H1 (cell line): ENCODE results near the gene DIP2C. TPM values are rescaled to one million over a fixed set of nuclear protein-coding genes. Genes with fewer than 3 reads are reported as not detected.

ENCODE experiments used
- CTCF ChIA-PET: fragments of 300-600 bp; sonication (Branson Sonifier 250); formaldehyde crosslinking; loops from one replicate; lab custom pipeline; 2021; ENCODE audit not compliant: partially characterized antibody; lab: Charles Lee
- POLR2A ChIA-PET: fragments of 300-600 bp; sonication (Branson Sonifier 250); formaldehyde crosslinking; loops from one replicate; lab custom pipeline; 2021; ENCODE audit warnings: inconsistent platforms; ENCODE audit not compliant: partially characterized antibody; lab: Charles Lee
- DNase-seq, 2 experiments: peaks; one replicate each; pipeline versions ENCODE4 v3.0.0 to v3.0.0-alpha.2; 2010 to 2022; ENCODE audit warnings: low spot score in 2 of 2, low read depth in 1 of 2, mixed read lengths in 1 of 2
- FAIRE-seq: peaks from 2 replicates; lab custom pipeline; 2011; peaks lifted over from hg19 to GRCh38; lab: Jason Lieb, UNC
- H2AFZ ChIP-seq: 2 replicates; pipeline ENCODE4 v1.8.1; 2012; ENCODE audit warnings: low read length, inconsistent platforms
- H2AK5ac ChIP-seq: 2 replicates; pipeline ENCODE4 v1.6.1; 2013; ENCODE audit warnings: low read depth, low read length
- H2BK120ac ChIP-seq: replicated peaks from 2 replicates; pipeline ENCODE3; 2013; ENCODE audit warnings: low read depth, low read length, inconsistent platforms
- H2BK12ac ChIP-seq: 2 replicates; pipeline ENCODE4 v1.6.1; 2013; ENCODE audit warnings: low read depth, low read length
- H2BK15ac ChIP-seq: 2 replicates; pipeline ENCODE4 v1.6.1; 2013; ENCODE audit warnings: low read length
- H2BK20ac ChIP-seq: 2 replicates; pipeline ENCODE4 v1.6.1; 2013; ENCODE audit warnings: low read length
- H2BK5ac ChIP-seq: 2 replicates; pipeline ENCODE4 v1.6.1; 2013; ENCODE audit warnings: low read depth, low read length
- H3K14ac ChIP-seq: 2 replicates; pipeline ENCODE4 v1.6.1; 2013; ENCODE audit warnings: inconsistent platforms; ENCODE audit not compliant: insufficient read length
- H3K18ac ChIP-seq: 2 replicates; pipeline ENCODE4 v1.6.1; 2013; ENCODE audit warnings: low read length; ENCODE audit errors: extremely low read depth
- H3K23ac ChIP-seq: 2 replicates; pipeline ENCODE4 v1.6.1; 2013; ENCODE audit warnings: inconsistent platforms; ENCODE audit not compliant: insufficient read length
- H3K23me2 ChIP-seq: 2 replicates; pipeline ENCODE4 v1.6.1; 2013; ENCODE audit warnings: low read depth, low read length
- H3K27ac ChIP-seq: 2 replicates; pipeline ENCODE4 v1.6.1; 2011; ENCODE audit warnings: low read depth, low read length, inconsistent platforms
- H3K27me3 ChIP-seq, 4 experiments: replicated peaks in 1 of 4; 1 replicate in 1 of 4; 2 replicates in 3 of 4; pipeline versions ENCODE4 v1.6.1 to v1.8.1; 2011 to 2013; ENCODE audit warnings: low read length in 3 of 4, mild to moderate bottlenecking in 3 of 4, inconsistent platforms in 2 of 4, mixed read lengths in 2 of 4, moderate library complexity in 1 of 4; ENCODE audit not compliant: control insufficient read depth in 3 of 4, insufficient read depth in 3 of 4; ENCODE audit errors: extremely low read depth in 1 of 4
- H3K36me3 ChIP-seq, 4 experiments: 2 replicates each; pipeline versions ENCODE4 v1.6.1 to v1.8.1; 2011 to 2013; ENCODE audit warnings: mild to moderate bottlenecking in 4 of 4, low read length in 3 of 4, moderate library complexity in 2 of 4, control low read depth in 1 of 4, inconsistent platforms in 1 of 4; ENCODE audit not compliant: insufficient read depth in 4 of 4, control insufficient read depth in 2 of 4
- H3K4ac ChIP-seq: replicated peaks from 2 replicates; pipeline ENCODE3; 2013; ENCODE audit warnings: low read length, low read depth, mixed read lengths, inconsistent platforms; ENCODE audit not compliant: insufficient read length
- H3K4me1 ChIP-seq, 4 experiments: replicated peaks in 1 of 4; 1 replicate in 1 of 4; 2 replicates in 3 of 4; pipeline versions ENCODE4 v1.6.1 to v1.8.1; 2011 to 2013; ENCODE audit warnings: low read length in 3 of 4, inconsistent platforms in 2 of 4, mixed read lengths in 1 of 4; ENCODE audit not compliant: insufficient read depth in 4 of 4, control insufficient read depth in 3 of 4
- H3K4me2 ChIP-seq, 2 experiments: 2 replicates each; pipeline versions ENCODE4 v1.6.1 to v1.8.1; 2011 to 2013; ENCODE audit warnings: low read depth in 2 of 2, low read length in 2 of 2, control low read depth in 1 of 2, inconsistent platforms in 1 of 2, mild to moderate bottlenecking in 1 of 2; ENCODE audit not compliant: insufficient read depth in 1 of 2
- H3K4me3 ChIP-seq, 4 experiments: fragments of 200-600, 300-600 bp in 1 of 4; sonication (generic), shearing (Covaris generic), sonication (Bioruptor Twin) in 1 of 4; 2 replicates each; pipeline versions ENCODE4 v1.5.1 to v1.8.1; 2011 to 2016; ENCODE audit warnings: low read length in 4 of 4, low read depth in 3 of 4, control low read depth in 2 of 4, inconsistent platforms in 2 of 4, mild to moderate bottlenecking in 2 of 4, mixed read lengths in 1 of 4, moderate library complexity in 1 of 4; ENCODE audit not compliant: insufficient read depth in 2 of 4; ENCODE audit errors: extremely low read depth in 1 of 4
- H3K56ac ChIP-seq: replicated peaks from 2 replicates; pipeline ENCODE3; 2013; ENCODE audit warnings: low read depth, mild to moderate bottlenecking, mixed read lengths, low read length, inconsistent platforms; ENCODE audit not compliant: insufficient read length
- H3K79me1 ChIP-seq: 2 replicates; pipeline ENCODE4 v1.6.1; 2013; ENCODE audit warnings: low read depth, low read length, control low read depth
- H3K79me2 ChIP-seq, 2 experiments: 2 replicates each; pipeline versions ENCODE4 v1.6.1 to v1.8.1; 2012 to 2013; ENCODE audit warnings: low read length in 2 of 2, mild to moderate bottlenecking in 2 of 2, inconsistent platforms in 1 of 2; ENCODE audit not compliant: insufficient read depth in 2 of 2, control insufficient read depth in 1 of 2
- H3K9ac ChIP-seq, 4 experiments: replicated peaks in 1 of 4; 1 replicate in 1 of 4; 2 replicates in 3 of 4; pipeline versions ENCODE4 v1.6.1 to v1.8.1; 2011 to 2013; ENCODE audit warnings: low read depth in 3 of 4, low read length in 3 of 4, control low read depth in 2 of 4, mild to moderate bottlenecking in 2 of 4, moderate library complexity in 2 of 4, inconsistent platforms in 1 of 4; ENCODE audit errors: extremely low read depth in 1 of 4
- H3K9me3 ChIP-seq, 2 experiments: 2 replicates each; pipeline versions ENCODE4 v1.6.1 to v1.8.1; 2012 to 2013; ENCODE audit warnings: mild to moderate bottlenecking in 2 of 2, moderate library complexity in 2 of 2, control low read depth in 1 of 2, inconsistent platforms in 1 of 2, low read depth in 1 of 2, low read length in 1 of 2, mixed read lengths in 1 of 2; ENCODE audit not compliant: insufficient read depth in 2 of 2
- H4K20me1 ChIP-seq, 2 experiments: replicated peaks in 1 of 2; 2 replicates each; pipeline versions ENCODE3 to v1.8.1; 2011 to 2013; ENCODE audit warnings: inconsistent platforms in 2 of 2, low read length in 2 of 2, mild to moderate bottlenecking in 1 of 2; ENCODE audit not compliant: insufficient read depth in 2 of 2, control insufficient read depth in 1 of 2
- H4K5ac ChIP-seq: 2 replicates; pipeline ENCODE4 v1.6.1; 2013; ENCODE audit warnings: low read length, low read depth, mixed read lengths, inconsistent platforms; ENCODE audit not compliant: insufficient read length
- H4K8ac ChIP-seq: 2 replicates; pipeline ENCODE4 v1.8.0; 2013; ENCODE audit warnings: mild to moderate bottlenecking, moderate library complexity, low read length, inconsistent platforms; ENCODE audit not compliant: insufficient read depth; ENCODE audit errors: extremely low read depth
- H4K91ac ChIP-seq: replicated peaks from 2 replicates; pipeline ENCODE3; 2013; ENCODE audit warnings: low read length, mixed read lengths, inconsistent platforms; ENCODE audit not compliant: insufficient read length
- ASH2L ChIP-seq: fragments of 200-600, 300-600 bp; sonication (generic); IDR thresholded peaks from one replicate; pipeline ENCODE4 v1.7.1; 2017; ENCODE audit warnings: low read length
- CHD2 ChIP-seq: IDR thresholded peaks from 2 replicates; pipeline ENCODE4 v1.6.1; 2012; ENCODE audit warnings: low read length, improper control_type of control experiment
- EZH2 ChIP-seq: fragments of 200-600 bp; sonication (generic); IDR thresholded peaks from 2 replicates; pipeline ENCODE4 v1.7.1; 2012; ENCODE audit warnings: low read depth, mild to moderate bottlenecking, moderate library complexity, low read length, inconsistent platforms; ENCODE audit not compliant: severe bottlenecking
- HDAC2 ChIP-seq, 2 experiments: fragments of 300-600 bp in 1 of 2; sonication (generic) in 1 of 2; IDR thresholded peaks; 2 replicates each; pipeline ENCODE4 v1.6.1; 2011 to 2012; ENCODE audit warnings: low read depth in 2 of 2, low read length in 2 of 2, mild to moderate bottlenecking in 2 of 2, moderate library complexity in 2 of 2, borderline replicate concordance in 1 of 2, inconsistent platforms in 1 of 2
- KDM1A ChIP-seq: fragments of 200-600, 300-600 bp; sonication (generic); IDR thresholded peaks from 2 replicates; pipeline ENCODE4 v1.7.1; 2016; ENCODE audit warnings: mild to moderate bottlenecking, low read length, borderline replicate concordance
- NRF1 ChIP-seq: IDR thresholded peaks from 2 replicates; pipeline ENCODE4 v1.6.1; 2011; ENCODE audit warnings: mild to moderate bottlenecking, low read depth, low read length, improper control_type of control experiment
- POLR2A ChIP-seq, 2 experiments: IDR thresholded peaks; 1 replicate in 1 of 2; 2 replicates in 1 of 2; pipeline ENCODE4 v1.6.1; 2011; ENCODE audit warnings: low read depth in 2 of 2, low read length in 2 of 2, mild to moderate bottlenecking in 2 of 2; ENCODE audit errors: control extremely low read depth in 1 of 2
- RNF2 ChIP-seq: fragments of 200-900, 300-1000 bp; sonication (generic); IDR thresholded peaks from 2 replicates; pipeline ENCODE4 v1.7.1; 2016; ENCODE audit warnings: borderline replicate concordance, low read depth, mild to moderate bottlenecking, antibody characterized with exemption, low read length; ENCODE audit not compliant: poor library complexity, severe bottlenecking; ENCODE audit errors: missing control alignments
- TCF12 ChIP-seq: IDR thresholded peaks from 2 replicates; pipeline ENCODE4 v1.6.1; 2011; ENCODE audit warnings: low read depth, mild to moderate bottlenecking, low read length
- ZNF274 ChIP-seq: IDR thresholded peaks from 2 replicates; pipeline ENCODE4 v1.7.0; 2012; ENCODE audit warnings: low read length, borderline replicate concordance; ENCODE audit errors: extremely low read depth
- WGBS, 2 experiments: shearing (Covaris generic) in 1 of 2; methylation state at CpG; one replicate each; pipeline versions ENCODE4 v1.1.6 to v1.1.7; 2013 to 2015; ENCODE audit warnings: low lambda C conversion rate in 2 of 2, mixed read lengths in 2 of 2, inconsistent platforms in 1 of 2, low coverage in 1 of 2, missing lambda C conversion rate in 1 of 2; ENCODE audit not compliant: insufficient replicate concordance in 2 of 2, insufficient coverage in 1 of 2, insufficient read length in 1 of 2; ENCODE audit errors: extremely low coverage in 1 of 2, missing lambda C conversion rate in 1 of 2; 5-methylcytosine and 5-hydroxymethylcytosine counted together
- polyA plus RNA-seq, 7 experiments: library from polyadenylated mRNA; depleted of rRNA in 3 of 7; stranded (reverse) in 5 of 7; unstranded in 2 of 7; fragments of >200 nt in 5 of 7; fragments of 200-250 nt in 2 of 7; gene quantifications; 1 replicate in 5 of 7; 2 replicates in 1 of 7; 4 replicates in 1 of 7; pipeline versions ENCODE4 v1.2.1 to v1.2.3, GENCODE V29; 2011 to 2013; ENCODE audit warnings: missing spikeins in 2 of 7, mixed read lengths in 2 of 7
- total RNA-seq: library from RNA; stranded (reverse); fragmentation: NEBNext Ultra II Directional; extraction: Animal tissue kit (Norgen Biotek cat#: 25700); gene quantifications from 2 replicates; pipeline ENCODE4 v1.2.1, GENCODE V29; 2021
- TF ChIP-seq, protein P1 (sequence below), 3 experiments: IDR thresholded peaks; 1 replicate in 2 of 3; 2 replicates in 1 of 3; pipeline versions ENCODE4 v1.5.1 to v1.6.1; 2011; ENCODE audit warnings: low read length in 3 of 3, mild to moderate bottlenecking in 3 of 3, inconsistent platforms in 2 of 3, low read depth in 1 of 3, moderate library complexity in 1 of 3; ENCODE audit not compliant: insufficient read depth in 1 of 3; ENCODE audit errors: control extremely low read depth in 1 of 3

Gene DIP2C
- total and polyA plus RNA-seq, 2 of the 8 experiments (the other 6 are each of a cell fraction or from before 2014, with no cell fraction given): 3.8 to 9.3 TPM

DNA sequence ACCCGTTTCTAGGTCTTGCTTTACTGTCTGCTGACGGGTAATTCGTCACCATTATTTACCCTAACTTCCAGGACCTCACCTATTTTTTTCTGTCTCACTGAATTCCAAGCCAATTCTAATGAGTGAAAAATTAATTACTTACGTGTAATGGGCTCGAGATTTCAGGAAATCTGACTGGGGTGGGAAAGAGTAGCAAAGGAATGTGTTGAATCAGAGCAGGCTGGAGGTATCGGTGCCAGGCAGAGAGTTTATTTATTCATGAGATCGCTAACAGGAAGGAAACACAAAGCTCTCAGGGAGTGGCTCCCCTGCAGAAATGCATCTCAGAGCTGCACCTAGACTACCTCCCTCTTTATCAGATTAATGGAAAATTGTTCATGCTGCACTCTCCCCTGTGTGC lies 4.0 kb upstream of the DIP2C start:
- Histone ChIP-seq H2BK5ac (no peak overlapping the region), H3K27me3 (peaks cover 0 to 12% (median 6%) of the 10 kb centered on the region in 4 experiments; a peak in 3 of 7 replicates), H3K79me2 (no peaks in the 10 kb centered on the region), H2BK20ac (no peak overlapping the region), H2BK15ac (no peak overlapping the region), H3K18ac (no peak overlapping the region), H3K9me3 (no peaks in the 10 kb centered on the region), H2BK12ac (no peak overlapping the region), H2BK120ac (no peak overlapping the region), H4K5ac (no peak overlapping the region), H3K4me3 (no peak overlapping the region), H3K36me3 (no peaks in the 10 kb centered on the region), H3K4me2 (no peak overlapping the region), H4K91ac (no peak overlapping the region), H3K56ac (no peak overlapping the region), H3K4me1 (peaks cover 0 to 5% (median 0%) of the 10 kb centered on the region in 4 experiments; a peak in 2 of 7 replicates), H4K20me1 (no peaks in the 10 kb centered on the region), H3K23ac (no peak overlapping the region), H3K23me2 (peaks cover 7% of the 10 kb centered on the region; the same call in 1 of the 2 replicates), H4K8ac (no peak overlapping the region), H3K9ac (no peak overlapping the region), H2AK5ac (no peak overlapping the region), H3K14ac (no peak overlapping the region), H2AFZ (no peak overlapping the region), H3K27ac (no peak overlapping the region), H3K79me1 (no peaks in the 10 kb centered on the region; the same call in 1 of the 2 replicates), H3K4ac (no peak overlapping the region)
- WGBS, 2 experiments: 79% methylated on average over 7 of the region's 7 CpGs; no CpG with 5 or more reads in 1 of the 2 experiments
- DNase-seq (no peak), FAIRE-seq (no peak)
- POLR2A ChIA-PET: interaction anchor here (0.7 to 2.1 kb wide), 3 partner anchors 17 to 175 kb away, joined by 3 to 5 read pairs (median 3); no protein-coding TSS in a partner anchor
- CTCF ChIA-PET: interaction anchor here (0.6 to 1.1 kb wide), 3 partner anchors 101 to 540 kb away, joined by 3 read pairs; no protein-coding TSS in a partner anchor
- TF ChIP-seq EZH2 (no peak), TCF12 (no peak), CHD2 (no peak), KDM1A (no peak), ASH2L (no peak), ZNF274 (no peak), POLR2A (IDR thresholded peaks at IDR 0.05; ENCODE audit: control extremely low read depth in 1 of 2, low read depth in 2 of 2, low read length in 2 of 2) (no peak), RNF2 (no peak), HDAC2 (IDR thresholded peaks at IDR 0.05; ENCODE audit: borderline replicate concordance in 1 of 2, low read depth in 2 of 2, low read length in 2 of 2) (no peak), NRF1 (no peak)
- TF ChIP-seq, protein P1, sequence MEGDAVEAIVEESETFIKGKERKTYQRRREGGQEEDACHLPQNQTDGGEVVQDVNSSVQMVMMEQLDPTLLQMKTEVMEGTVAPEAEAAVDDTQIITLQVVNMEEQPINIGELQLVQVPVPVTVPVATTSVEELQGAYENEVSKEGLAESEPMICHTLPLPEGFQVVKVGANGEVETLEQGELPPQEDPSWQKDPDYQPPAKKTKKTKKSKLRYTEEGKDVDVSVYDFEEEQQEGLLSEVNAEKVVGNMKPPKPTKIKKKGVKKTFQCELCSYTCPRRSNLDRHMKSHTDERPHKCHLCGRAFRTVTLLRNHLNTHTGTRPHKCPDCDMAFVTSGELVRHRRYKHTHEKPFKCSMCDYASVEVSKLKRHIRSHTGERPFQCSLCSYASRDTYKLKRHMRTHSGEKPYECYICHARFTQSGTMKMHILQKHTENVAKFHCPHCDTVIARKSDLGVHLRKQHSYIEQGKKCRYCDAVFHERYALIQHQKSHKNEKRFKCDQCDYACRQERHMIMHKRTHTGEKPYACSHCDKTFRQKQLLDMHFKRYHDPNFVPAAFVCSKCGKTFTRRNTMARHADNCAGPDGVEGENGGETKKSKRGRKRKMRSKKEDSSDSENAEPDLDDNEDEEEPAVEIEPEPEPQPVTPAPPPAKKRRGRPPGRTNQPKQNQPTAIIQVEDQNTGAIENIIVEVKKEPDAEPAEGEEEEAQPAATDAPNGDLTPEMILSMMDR (IDR thresholded peaks at IDR 0.05; ENCODE audit: control extremely low read depth in 1 of 3, insufficient read depth in 1 of 3, low read depth in 1 of 3, low read length in 3 of 3): no peak
